Liver (tissue), 9 donors: ENCODE results near the gene PTPN22. TPM values are rescaled to one million over a fixed set of nuclear protein-coding genes. Genes with fewer than 3 reads are reported as not detected.

Experiments
- DNase-seq: peaks from one replicate; pipeline ENCODE4 v3.0.0-alpha.2; 2017; ENCODE audit warnings: low spot score
- H3K27ac ChIP-seq, 2 donors: one replicate each; pipeline ENCODE4 v1.7.0; 2013; ENCODE audit warnings: inconsistent platforms in 2 of 2, low read length in 2 of 2, control low read depth in 1 of 2, low read depth in 1 of 2, mild to moderate bottlenecking in 1 of 2
- H3K27me3 ChIP-seq, 4 donors: one replicate each; pipeline versions ENCODE4 v1.6.1 to v1.7.0; 2013; ENCODE audit warnings: low read length in 3 of 4, inconsistent platforms in 1 of 4, mild to moderate bottlenecking in 1 of 4, moderate library complexity in 1 of 4; ENCODE audit not compliant: control insufficient read depth in 4 of 4, insufficient read depth in 4 of 4
- H3K36me3 ChIP-seq, 4 donors: one replicate each; pipeline versions ENCODE4 v1.6.1 to v1.7.0; 2013; ENCODE audit warnings: low read length in 3 of 4, mild to moderate bottlenecking in 3 of 4, low read depth in 1 of 4, moderate library complexity in 1 of 4; ENCODE audit not compliant: control insufficient read depth in 4 of 4, insufficient read depth in 3 of 4
- H3K4me1 ChIP-seq, 4 donors: one replicate each; pipeline versions ENCODE4 v1.6.1 to v1.7.0; 2013; ENCODE audit warnings: low read length in 3 of 4, mild to moderate bottlenecking in 3 of 4, moderate library complexity in 1 of 4; ENCODE audit not compliant: control insufficient read depth in 4 of 4, insufficient read depth in 4 of 4
- H3K4me3 ChIP-seq, 3 donors: one replicate each; pipeline versions ENCODE4 v1.6.1 to v1.7.0; 2013; ENCODE audit warnings: low read length in 3 of 3, control low read depth in 1 of 3, low read depth in 1 of 3, mild to moderate bottlenecking in 1 of 3
- H3K9ac ChIP-seq, 2 donors: one replicate each; pipeline ENCODE4 v1.7.0; 2013; ENCODE audit warnings: low read length in 2 of 2, mild to moderate bottlenecking in 2 of 2, moderate library complexity in 2 of 2, control low read depth in 1 of 2, low read depth in 1 of 2
- H3K9me3 ChIP-seq, 4 donors: one replicate each; pipeline versions ENCODE4 v1.6.1 to v1.7.0; 2013; ENCODE audit warnings: low read length in 3 of 4; ENCODE audit not compliant: control insufficient read depth in 4 of 4
- FOXA2 ChIP-seq: IDR thresholded peaks from 2 replicates; pipeline ENCODE4 v1.6.1; 2016; ENCODE audit warnings: antibody characterized with exemption
- RAD21 ChIP-seq, 2 donors: IDR thresholded peaks; 2 replicates each; pipeline ENCODE4 v1.6.1; 2016; ENCODE audit warnings: antibody characterized with exemption in 2 of 2, mild to moderate bottlenecking in 2 of 2
- SP1 ChIP-seq: IDR thresholded peaks from 2 replicates; pipeline ENCODE4 v1.6.1; 2018; ENCODE audit warnings: antibody characterized with exemption, mild to moderate bottlenecking
- TAF1 ChIP-seq: conservative IDR thresholded peaks from 2 replicates; pipeline ENCODE4 v1.6.1; 2016; ENCODE audit warnings: antibody characterized with exemption, mild to moderate bottlenecking
- YY1 ChIP-seq: IDR thresholded peaks from 2 replicates; pipeline ENCODE4 v1.6.1; 2016; ENCODE audit warnings: antibody characterized with exemption, mild to moderate bottlenecking
- WGBS: extraction: QIAGEN DNeasy Blood & Tissue Kit; methylation state at CpG from one replicate; pipeline ENCODE4 v1.1.7; 2013; 5-methylcytosine and 5-hydroxymethylcytosine counted together
- polyA plus RNA-seq, 2 donors: library from polyadenylated mRNA; stranded (reverse) in 1 of 2; unstranded in 1 of 2; fragments of 200-250 nt in 1 of 2; fragments of >200 nt in 1 of 2; fragmentation: Nextera tagmentation in 1 of 2; extraction: Ambion mirVana in 1 of 2; gene quantifications; one replicate each; pipeline versions ENCODE4 v1.2.1 to v1.2.3, GENCODE V29; 2013 to 2015
- total RNA-seq, 2 donors: library from RNA; depleted of rRNA; stranded (reverse); fragments of >200 nt; gene quantifications; one replicate each; pipeline ENCODE4 v1.2.3, GENCODE V29; 2014
- TF ChIP-seq, protein P1 (sequence below): fragments of 150-350 bp; IDR thresholded peaks from 2 replicates; pipeline ENCODE4 v1.5.1; 2017; ENCODE audit warnings: improper control_type of control experiment, low read depth, low read length; ENCODE audit not compliant: missing input control
- TF ChIP-seq, protein P2 (sequence below): IDR thresholded peaks from 2 replicates; pipeline ENCODE4 v1.6.1; 2016; ENCODE audit warnings: antibody characterized with exemption
- TF ChIP-seq, protein P3 (sequence below): IDR thresholded peaks from 2 replicates; pipeline ENCODE4 v1.6.1; 2016; ENCODE audit warnings: antibody characterized with exemption
- donor health status: healthy.
- donor health status: healthy.
- donor health status: healthy.
- donor health status: healthy.
- donor health status: healthy.

The PTPN22 gene
- total and polyA plus RNA-seq, 4 donors: 0.24 to 1.9 (median 1.0) TPM

DNA sequence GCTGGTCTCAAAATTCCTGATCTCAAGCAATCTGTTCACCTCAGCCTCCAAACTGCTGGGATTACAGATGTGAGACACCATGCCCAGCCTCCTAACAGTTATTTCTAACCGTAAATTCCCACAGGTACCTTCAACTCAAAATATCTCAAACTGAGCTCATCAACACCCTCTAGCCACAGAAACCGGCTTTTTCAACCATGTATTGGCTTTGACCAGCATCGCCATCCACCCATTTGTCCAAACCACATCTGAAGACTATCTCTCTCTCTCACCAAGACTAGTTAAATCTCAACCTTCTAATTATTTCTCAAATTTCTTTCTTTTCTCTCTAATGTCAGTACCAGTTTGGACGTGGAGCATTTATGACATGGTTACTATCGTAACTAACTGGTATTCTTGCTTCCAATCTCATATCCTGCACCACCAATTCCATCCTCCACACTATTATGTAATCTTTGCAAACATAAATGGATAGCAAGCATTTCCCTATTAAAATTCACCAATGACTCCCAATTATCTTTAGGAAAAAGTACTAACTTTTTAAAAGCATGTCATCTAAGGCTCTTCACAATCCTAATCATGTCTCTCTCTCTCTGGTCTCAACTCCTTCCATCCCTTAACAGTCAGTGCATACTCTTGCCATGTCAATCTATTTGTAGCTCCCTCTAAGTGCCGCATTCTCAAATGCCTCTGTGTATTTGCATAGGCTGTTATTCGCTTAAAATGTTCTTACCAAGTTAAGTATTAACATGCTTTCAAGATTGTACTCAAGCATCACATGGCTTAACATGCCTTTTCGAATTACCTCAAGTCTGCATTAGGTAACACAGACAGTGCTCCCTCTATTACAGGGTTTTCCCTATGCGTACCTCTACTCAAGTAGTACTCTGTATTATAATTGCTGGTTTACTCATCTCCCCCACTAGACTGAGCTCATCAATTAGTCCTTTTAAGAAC is 77.4 kb downstream of the PTPN22 start:
- Histone ChIP-seq H3K9me3 (no peaks in the 10 kb centered on the region), H3K4me1 (peaks cover 3 to 23% (median 12%) of the 10 kb centered on the region in 4 donors), H3K9ac (no peak overlapping the region), H3K27me3 (no peaks in the 10 kb centered on the region), H3K36me3 (peaks cover 2 to 10% (median 7%) of the 10 kb centered on the region in 4 donors), H3K4me3 (no peak overlapping the region), H3K27ac (peak overlapping the region in 1 of 2 donors; percentile 4)
- peak; percentile 46 for TF ChIP-seq SP1
- TF ChIP-seq YY1: no peak
- no peak for TF ChIP-seq RAD21 (IDR thresholded peaks at IDR 0.05)
- TF ChIP-seq, protein P1, sequence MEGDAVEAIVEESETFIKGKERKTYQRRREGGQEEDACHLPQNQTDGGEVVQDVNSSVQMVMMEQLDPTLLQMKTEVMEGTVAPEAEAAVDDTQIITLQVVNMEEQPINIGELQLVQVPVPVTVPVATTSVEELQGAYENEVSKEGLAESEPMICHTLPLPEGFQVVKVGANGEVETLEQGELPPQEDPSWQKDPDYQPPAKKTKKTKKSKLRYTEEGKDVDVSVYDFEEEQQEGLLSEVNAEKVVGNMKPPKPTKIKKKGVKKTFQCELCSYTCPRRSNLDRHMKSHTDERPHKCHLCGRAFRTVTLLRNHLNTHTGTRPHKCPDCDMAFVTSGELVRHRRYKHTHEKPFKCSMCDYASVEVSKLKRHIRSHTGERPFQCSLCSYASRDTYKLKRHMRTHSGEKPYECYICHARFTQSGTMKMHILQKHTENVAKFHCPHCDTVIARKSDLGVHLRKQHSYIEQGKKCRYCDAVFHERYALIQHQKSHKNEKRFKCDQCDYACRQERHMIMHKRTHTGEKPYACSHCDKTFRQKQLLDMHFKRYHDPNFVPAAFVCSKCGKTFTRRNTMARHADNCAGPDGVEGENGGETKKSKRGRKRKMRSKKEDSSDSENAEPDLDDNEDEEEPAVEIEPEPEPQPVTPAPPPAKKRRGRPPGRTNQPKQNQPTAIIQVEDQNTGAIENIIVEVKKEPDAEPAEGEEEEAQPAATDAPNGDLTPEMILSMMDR: no peak
- DNase-seq: no peak
- 74% methylated on average over 9 of the region's 9 CpGs for WGBS

DNA sequence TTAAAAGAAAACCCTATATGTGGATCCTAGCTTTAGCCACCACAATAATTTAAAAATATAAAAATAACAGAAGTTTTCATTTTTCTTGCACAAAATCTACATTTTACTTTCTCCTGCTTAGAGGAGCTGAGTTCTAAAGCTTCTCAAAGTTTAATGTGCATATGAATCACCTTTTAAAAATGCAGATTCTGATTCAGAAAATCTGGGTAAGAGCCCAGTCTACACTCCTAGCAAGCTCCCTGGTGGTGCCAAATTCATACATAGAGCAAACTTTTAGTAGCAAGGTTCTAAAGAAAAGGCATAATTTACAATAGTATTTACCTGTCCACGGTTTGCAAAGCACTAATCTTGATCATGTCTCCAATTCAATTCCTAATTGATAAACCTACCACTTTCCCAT is 78.5 kb downstream of the PTPN22 start:
- H3K36me3 ChIP-seq: peaks cover 2 to 10% (median 7%) of the 10 kb centered on the region in 4 donors
- 94% methylated on average over 1 of the region's 1 CpG for WGBS
- no peak overlapping the region for H3K27ac ChIP-seq

DNA sequence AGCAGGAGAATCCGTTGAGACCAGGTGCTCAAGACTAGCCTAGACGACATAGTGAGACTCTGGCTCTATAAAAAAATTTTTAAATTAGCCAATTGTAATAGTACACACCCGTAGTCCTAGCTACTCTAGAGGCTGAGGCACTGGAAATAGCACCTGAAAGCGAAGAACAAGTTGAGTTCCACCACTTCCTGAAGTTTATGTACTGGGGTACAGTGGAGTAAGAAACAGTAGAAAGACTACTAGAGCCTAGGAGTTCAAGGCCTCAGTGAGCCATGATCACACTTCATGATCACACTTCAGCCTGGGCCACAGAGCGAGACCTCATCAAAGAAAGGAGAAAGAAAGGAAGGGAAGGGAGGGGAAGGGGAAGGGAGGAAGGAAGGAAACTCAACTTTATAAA is 79.0 kb downstream of the PTPN22 start:
- Histone ChIP-seq H3K4me1 (peaks cover 9 to 27% (median 12%) of the 10 kb centered on the region in 4 donors), H3K27ac (no peak overlapping the region), H3K27me3 (no peaks in the 10 kb centered on the region), H3K4me3 (no peak overlapping the region), H3K36me3 (peaks cover 0 to 8% (median 6%) of the 10 kb centered on the region in 4 donors), H3K9me3 (no peaks in the 10 kb centered on the region), H3K9ac (no peak overlapping the region)
- no peak for DNase-seq
- WGBS: 87% methylated on average over 5 of the region's 5 CpGs
- TF ChIP-seq YY1 (no peak), TAF1 (no peak)

More for the DNA sequence above, 78.5 kb downstream of the PTPN22 start:
- DNase-seq: no peak
- peaks cover 9 to 27% (median 12%) of the 10 kb centered on the region in 4 donors for H3K4me1 ChIP-seq
- H3K4me3 ChIP-seq: no peak overlapping the region
- no peak for TF ChIP-seq FOXA2
- TF ChIP-seq, protein P2, sequence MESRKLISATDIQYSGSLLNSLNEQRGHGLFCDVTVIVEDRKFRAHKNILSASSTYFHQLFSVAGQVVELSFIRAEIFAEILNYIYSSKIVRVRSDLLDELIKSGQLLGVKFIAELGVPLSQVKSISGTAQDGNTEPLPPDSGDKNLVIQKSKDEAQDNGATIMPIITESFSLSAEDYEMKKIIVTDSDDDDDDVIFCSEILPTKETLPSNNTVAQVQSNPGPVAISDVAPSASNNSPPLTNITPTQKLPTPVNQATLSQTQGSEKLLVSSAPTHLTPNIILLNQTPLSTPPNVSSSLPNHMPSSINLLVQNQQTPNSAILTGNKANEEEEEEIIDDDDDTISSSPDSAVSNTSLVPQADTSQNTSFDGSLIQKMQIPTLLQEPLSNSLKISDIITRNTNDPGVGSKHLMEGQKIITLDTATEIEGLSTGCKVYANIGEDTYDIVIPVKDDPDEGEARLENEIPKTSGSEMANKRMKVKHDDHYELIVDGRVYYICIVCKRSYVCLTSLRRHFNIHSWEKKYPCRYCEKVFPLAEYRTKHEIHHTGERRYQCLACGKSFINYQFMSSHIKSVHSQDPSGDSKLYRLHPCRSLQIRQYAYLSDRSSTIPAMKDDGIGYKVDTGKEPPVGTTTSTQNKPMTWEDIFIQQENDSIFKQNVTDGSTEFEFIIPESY: no peak
- TF ChIP-seq, protein P3, sequence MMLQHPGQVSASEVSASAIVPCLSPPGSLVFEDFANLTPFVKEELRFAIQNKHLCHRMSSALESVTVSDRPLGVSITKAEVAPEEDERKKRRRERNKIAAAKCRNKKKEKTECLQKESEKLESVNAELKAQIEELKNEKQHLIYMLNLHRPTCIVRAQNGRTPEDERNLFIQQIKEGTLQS: no peak
- no peak for TF ChIP-seq RAD21 (IDR thresholded peaks at IDR 0.05)
- no peaks in the 10 kb centered on the region for H3K9me3 ChIP-seq
- H3K9ac ChIP-seq: no peak overlapping the region
- H3K27me3 ChIP-seq: no peaks in the 10 kb centered on the region
